Lower leg skin (tissue), 4 donors: ENCODE data around the gene ACBD3. TPM values are rescaled to one million over a fixed set of nuclear protein-coding genes. Genes with fewer than 3 reads are reported as not detected.

Experiments
- DNase-seq, 2 donors: peaks; one replicate each; pipeline ENCODE4 v3.0.0-alpha.2; 2019; ENCODE audit warnings: low spot score in 2 of 2
- H3K4me3 ChIP-seq: fragments of 200-600 bp; sonication (generic); 2 replicates; pipeline ENCODE4 v1.5.1; 2017; ENCODE audit warnings: mild to moderate bottlenecking, low read depth; ENCODE audit not compliant: poor library complexity, severe bottlenecking
- CTCF ChIP-seq, 3 donors: fragments of 450-650 bp; IDR thresholded peaks; one replicate each; pipeline ENCODE4 v1.5.1; 2016; ENCODE audit warnings: antibody characterized with exemption in 3 of 3, mild to moderate bottlenecking in 3 of 3, moderate library complexity in 2 of 3
- POLR2A ChIP-seq, 2 donors: fragments of 450-650 bp; IDR thresholded peaks; one replicate each; pipeline ENCODE4 v1.6.1; 2016 to 2017; ENCODE audit warnings: antibody characterized with exemption in 2 of 2, mild to moderate bottlenecking in 1 of 2, moderate library complexity in 1 of 2
- WGBS, 2 donors: methylation state at CpG; one replicate each; pipeline ENCODE4 v1.1.5; 2018; 5-methylcytosine and 5-hydroxymethylcytosine counted together
- intact Hi-C: fragments of 100-400 bp; cut with DNase I; formaldehyde crosslinking; loops from one replicate; pipeline ENCODE4 v1.15.0; 2023; ENCODE audit warnings: low total_unique reads
- total RNA-seq, 4 donors: library from RNA; depleted of rRNA; stranded (reverse); fragments of >200 nt; gene quantifications; one replicate each; pipeline ENCODE4 v1.1.0, GENCODE V29; 2016

The ACBD3 gene
- total RNA-seq, 4 donors from 2014 or later = 39.7 to 57.6 (median 49.9) TPM

- intact Hi-C loops = no loop called here
- no peak overlapping the region for H3K4me3 ChIP-seq
- no peak for TF ChIP-seq POLR2A (IDR thresholded peaks at IDR 0.05)
- TF ChIP-seq CTCF (IDR thresholded peaks at IDR 0.05) = no peak
These were observed 52.1 kb downstream of the ACBD3 start for GRCh38 chr1:226134170-226135058.

GRCh38 chr1:226133504-226134123, 52.9 kb downstream of the ACBD3 start:
- intact Hi-C loops = no loop called here
- H3K4me3 ChIP-seq = no peak overlapping the region
- TF ChIP-seq POLR2A (IDR thresholded peaks at IDR 0.05) (no peak), CTCF (IDR thresholded peaks at IDR 0.05) (no peak)
- DNase-seq = peak; percentile 11 to 75
- 76 to 81% methylated on average over 6 of the region's 6 CpGs for WGBS, 2 donors

More at GRCh38 chr1:226134170-226135058, 52.1 kb downstream of the ACBD3 start:
- WGBS, 2 donors = 59 to 63% methylated on average over 16 of the region's 16 CpGs
- DNase-seq = peak in 1 of 2 donors; percentile 80

GRCh38 chr1:226132728-226133503, 53.6 kb downstream of the ACBD3 start:
- WGBS, 2 donors = 44 to 47% methylated on average over 17 of the region's 17 CpGs
- no peak overlapping the region for H3K4me3 ChIP-seq
- peak; percentile 69 to 81 for DNase-seq
- intact Hi-C loops = no loop called here
- TF ChIP-seq POLR2A (IDR thresholded peaks at IDR 0.05) (no peak), CTCF (IDR thresholded peaks at IDR 0.05) (no peak)

- H3K4me3 ChIP-seq = no peak overlapping the region
- TF ChIP-seq POLR2A (IDR thresholded peaks at IDR 0.05) (no peak), CTCF (IDR thresholded peaks at IDR 0.05) (no peak)
- 80 to 95% methylated on average over 5 of the region's 5 CpGs for WGBS, 2 donors
- peak in 1 of 2 donors; percentile 61 for DNase-seq
- intact Hi-C loops = no loop called here
These were observed 54.9 kb downstream of the ACBD3 start for GRCh38 chr1:226131639-226132038.

GRCh38 chr1:226129230-226129629, 57.3 kb downstream of the ACBD3 start:
- no peak overlapping the region for H3K4me3 ChIP-seq
- WGBS, 2 donors = 89 to 95% methylated on average over 2 of the region's 2 CpGs
- TF ChIP-seq POLR2A (IDR thresholded peaks at IDR 0.05) (no peak), CTCF (IDR thresholded peaks at IDR 0.05) (no peak)
- intact Hi-C loops = no loop called here
- DNase-seq = no peak
